HG03108 (cell line): ENCODE data around the gene COL9A1.

ENCODE experiments used
- ATAC-seq: cut with Tn5 transposase; IDR thresholded peaks from one replicate; pipeline ENCODE4 v1.9.1; 2021; ENCODE audit warnings: moderate library complexity; ENCODE audit not compliant: unreplicated experiment

The COL9A1 gene

DNA sequence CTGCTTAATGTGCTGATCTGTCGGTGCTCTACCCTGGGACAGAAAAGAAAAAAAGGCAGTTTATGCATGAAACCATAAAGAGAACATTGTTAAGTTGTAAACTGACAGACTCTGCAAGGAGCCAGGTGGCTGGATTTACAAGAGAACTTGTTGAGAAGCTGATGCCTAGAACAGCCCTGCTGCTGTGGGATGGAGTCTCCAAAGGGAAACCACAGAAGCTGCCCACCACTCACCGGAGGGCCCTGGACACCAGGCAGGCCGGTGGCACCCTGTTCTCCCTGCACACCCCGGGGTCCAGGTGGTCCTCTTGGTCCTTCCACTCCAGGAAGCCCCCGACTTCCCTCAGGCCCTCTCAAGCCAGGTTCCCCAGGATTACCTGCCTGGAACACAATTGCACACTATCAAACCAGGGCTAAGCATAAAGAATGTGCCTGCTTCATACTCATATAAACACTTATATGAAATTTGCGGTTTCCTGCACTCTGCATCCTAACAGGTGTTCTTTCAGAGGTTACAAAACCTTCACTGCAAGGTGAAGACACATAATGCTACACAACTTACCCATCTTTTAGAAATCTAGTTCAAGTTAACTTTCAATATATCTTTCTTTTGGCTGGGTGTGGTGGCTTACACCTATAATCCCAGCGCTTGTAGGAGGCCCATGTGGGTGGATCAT is 68.2 kb downstream of the COL9A1 start:
- no peak for ATAC-seq

DNA sequence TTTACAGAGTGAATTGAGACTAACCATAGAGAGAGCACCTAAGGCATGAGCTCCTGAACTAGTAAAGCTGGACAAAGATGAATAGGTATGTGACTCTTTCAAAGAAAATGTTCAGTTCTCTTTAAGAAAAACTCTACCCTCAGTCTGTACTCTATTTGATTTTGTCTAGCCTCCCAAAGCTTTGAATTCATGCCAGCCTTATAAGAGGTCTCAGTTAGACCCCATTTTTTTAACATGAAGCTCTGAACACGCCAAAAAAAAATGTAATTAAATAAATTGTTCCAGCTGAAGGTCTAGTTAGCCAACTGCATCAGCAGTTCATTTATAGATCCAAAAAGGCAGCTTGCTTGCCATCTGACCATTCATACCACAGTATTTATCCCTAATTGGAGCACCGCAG is 71.6 kb downstream of the COL9A1 start:
- no peak for ATAC-seq

DNA sequence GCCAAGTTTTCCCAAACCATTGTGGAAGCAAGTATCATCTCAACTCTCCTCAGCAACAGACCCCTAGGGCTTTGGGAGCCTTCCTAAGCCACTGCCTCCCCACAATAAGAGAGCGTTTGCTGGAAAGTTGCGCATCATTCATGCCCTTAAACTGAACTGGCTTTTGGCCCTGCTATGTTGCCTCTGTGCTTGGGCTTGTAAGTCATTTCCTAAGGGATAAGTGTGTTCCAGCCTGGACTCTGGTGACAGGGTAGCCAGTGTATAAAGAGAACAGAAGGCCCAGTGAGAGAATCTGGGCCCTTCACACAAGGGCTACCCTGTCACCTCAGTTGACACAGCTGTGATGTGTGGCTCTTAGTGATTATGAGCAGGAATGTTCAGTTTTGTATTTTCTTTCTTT is 77.8 kb downstream of the COL9A1 start:
- ATAC-seq = no peak

DNA sequence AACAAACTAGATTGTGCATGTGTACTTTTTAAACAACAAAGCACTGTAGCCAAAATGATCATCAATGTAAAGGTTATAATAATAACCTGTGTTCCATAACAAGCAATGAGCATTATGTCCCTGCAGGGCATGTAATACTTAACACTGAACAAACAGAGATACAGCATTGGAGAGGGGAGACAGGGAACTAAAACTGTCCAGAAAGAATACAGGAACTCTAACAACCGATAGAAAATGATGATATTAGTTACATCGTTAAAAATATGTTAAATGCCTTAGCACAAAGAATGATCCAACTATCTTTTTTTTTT is 80.5 kb downstream of the COL9A1 start:
- no peak for ATAC-seq

DNA sequence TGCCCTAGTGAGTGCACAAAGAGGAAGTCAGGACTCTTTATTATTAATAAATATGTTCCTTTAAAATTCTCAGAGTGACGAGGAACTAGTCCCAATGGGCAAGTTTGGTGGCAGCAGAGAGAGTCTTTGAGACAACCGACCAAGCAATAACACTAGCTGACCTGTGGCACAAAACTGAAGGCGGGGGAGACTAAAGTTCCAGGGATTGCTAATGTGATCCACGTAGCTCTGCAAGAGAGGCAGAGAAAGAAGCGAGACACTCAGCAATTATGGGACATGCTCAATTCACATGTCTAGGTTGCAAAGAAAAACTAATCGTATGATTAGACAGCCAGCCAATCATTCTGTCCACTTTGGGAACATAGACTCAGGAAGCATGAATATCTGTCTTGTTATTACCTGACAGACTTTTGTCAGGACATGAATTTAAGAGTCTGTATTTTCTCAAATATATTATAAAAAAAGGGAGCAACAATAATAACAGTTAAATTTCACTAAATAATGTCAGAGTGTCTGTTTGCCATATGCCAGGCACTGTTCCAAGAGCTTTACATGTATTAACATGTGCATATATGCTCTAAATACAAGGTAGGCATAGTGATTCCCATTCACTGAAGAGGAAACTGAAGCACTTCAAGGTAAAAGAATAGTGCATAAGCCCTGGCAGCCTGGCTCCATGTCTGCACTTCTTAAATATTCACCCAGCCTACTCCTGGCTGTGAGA is 81.0 kb downstream of the COL9A1 start:
- ATAC-seq = no peak

DNA sequence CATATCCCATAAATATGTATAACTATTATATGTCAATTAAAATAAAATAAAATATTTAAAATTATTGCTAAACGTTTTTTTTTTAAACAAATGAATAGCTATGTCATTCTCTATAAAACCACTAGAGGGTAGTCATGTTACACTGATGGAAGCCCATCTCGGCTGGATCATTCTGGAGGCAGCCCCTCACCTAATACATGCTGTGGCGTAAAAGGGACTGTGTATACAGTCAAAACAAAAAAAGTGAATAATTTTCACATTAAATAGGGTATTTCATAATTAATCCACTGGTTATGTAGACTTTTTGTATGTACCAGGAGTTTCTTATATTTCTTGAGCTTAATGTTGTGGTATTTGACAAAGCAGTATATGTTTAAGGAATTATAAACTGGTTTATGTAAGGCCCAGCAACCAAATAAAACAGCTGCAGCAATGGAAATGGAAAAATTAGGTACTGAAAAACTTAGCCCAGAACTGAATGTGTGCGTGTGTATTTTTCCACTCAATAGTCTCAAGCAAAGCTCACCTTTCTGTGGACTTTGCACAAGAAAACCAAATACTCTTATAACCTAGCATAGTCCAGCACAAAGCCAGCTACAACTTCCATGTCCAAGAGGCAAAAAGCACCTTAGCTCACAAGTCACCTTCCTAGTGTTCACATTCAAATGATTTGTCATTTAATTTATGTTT is 81.7 kb downstream of the COL9A1 start:
- ATAC-seq = no peak

GRCh38 chr6:70219943-70220613 is 82.8 kb downstream of the COL9A1 start:
- no peak for ATAC-seq

- ATAC-seq = no peak
Observed at GRCh38 chr6:70216767-70217166, 86.1 kb downstream of the COL9A1 start.

GRCh38 chr6:70215460-70216108 is 87.3 kb downstream of the COL9A1 start:
- no peak for ATAC-seq

- ATAC-seq = no peak
Observed at GRCh38 chr6:70210462-70210861, 92.4 kb downstream of the COL9A1 start.

GRCh38 chr6:70208235-70208790 is 94.6 kb downstream of the COL9A1 start:
- ATAC-seq = no peak

DNA sequence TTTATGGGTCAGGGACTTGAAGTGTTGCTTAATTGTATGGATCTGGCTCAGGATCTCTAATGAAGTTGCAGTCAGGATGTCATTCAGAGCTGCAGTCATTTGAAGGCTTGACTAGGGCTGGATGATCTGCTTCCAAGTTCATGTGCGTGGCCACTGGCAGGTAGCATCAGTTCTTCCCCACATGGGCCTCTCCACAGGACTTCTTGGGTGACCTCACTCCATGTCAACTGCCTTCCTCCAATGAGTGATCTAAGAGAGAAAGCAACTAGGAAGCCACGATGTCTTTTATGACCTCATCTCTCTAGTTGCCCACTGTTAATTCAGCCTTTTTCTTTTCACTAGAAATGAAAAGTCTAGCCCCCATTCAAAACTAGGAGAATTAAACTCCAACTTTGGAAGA is 104.1 kb downstream of the COL9A1 start:
- no peak for ATAC-seq

DNA sequence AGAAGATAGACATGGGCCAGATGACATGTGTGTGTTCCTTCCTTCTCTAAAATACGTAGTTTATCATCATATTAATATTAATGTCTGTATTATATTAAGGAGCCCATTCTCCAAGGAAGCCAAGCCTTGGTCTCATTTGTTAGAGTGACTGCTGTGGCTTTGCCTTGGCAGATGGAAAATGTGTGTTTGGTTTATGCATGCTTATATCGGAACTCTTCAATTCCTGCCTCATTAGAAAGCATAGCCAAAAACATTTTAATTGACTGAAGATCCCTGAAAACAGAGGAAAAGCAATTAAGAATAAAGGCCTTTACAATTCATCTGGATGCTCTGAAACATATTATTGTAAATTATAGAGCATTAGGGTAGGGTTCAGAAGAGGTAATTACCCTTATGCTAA is 106.4 kb downstream of the COL9A1 start:
- no peak for ATAC-seq

DNA sequence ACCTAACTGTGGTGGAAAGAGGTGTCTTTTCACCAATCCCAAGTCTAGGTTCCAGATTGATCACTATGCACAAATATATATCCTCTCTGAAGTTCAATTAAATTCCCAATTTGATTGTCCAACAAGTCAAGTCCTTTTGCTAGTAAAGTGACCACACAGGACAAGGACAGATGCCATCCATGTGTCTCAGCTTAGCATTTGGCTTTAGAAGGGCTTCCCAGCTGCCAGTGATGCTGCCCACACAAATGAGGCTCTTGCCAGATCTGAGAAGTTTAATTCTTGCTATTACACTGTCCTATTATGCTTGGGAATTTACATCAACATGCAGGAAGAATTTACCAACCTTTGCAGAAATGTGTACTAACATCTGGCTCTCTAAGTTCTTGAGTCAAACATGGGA is 108.5 kb downstream of the COL9A1 start:
- no peak for ATAC-seq

DNA sequence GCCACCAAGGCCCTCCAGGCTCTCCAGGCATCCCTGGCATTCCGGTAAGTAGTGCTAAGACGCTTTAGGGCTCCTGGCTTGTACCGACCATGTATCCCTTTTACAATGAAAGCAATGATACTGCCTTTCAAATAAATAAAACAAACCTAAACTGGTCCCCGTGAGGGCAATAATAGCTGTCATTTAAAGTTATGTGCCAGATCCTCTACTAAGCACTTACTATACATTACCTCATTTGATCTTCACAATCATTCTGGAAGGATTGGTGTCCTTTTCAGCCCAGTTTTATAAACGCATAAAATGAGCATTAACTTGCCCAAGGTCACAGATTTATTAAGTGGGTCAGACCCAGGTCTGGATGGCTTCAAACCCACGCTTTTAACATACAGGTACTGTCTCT is 114.7 kb downstream of the COL9A1 start:
- ATAC-seq = no peak

DNA sequence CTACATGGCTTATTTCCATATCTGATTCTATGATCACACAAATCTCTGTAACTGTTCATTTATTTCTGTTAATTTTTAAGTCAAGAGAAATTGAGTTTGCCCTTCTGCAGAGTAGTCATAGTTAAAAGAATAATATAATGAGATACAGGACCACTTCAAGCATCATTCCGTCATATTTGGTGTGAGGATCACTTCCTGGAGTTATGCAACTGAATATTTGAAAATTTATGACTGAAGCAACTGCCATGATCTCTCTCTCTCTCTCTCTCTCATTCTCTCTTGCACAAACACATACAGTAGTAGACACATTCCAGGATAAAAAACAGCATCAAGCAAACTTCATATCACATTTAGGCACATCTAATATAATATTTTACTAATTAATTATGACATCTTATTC is 116.4 kb downstream of the COL9A1 start:
- no peak for ATAC-seq

DNA sequence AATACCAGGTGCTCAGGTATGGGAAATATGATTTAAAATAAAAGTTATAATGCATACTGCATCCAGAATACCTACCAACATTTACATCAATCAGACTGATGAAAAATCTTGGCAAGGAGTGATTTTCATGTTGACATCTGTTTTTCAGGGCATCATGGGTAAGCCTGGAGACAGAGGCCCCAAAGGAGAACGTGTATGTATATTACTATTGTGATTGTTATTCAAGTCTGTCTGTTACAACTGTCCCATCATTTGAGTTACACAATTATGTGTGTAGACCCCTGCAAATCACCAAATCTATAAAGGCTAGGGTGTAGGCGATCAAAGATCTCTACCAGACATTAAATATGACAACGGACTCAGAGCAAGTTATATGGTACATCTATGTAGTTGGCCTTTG is 118.2 kb downstream of the COL9A1 start:
- no peak for ATAC-seq

- ATAC-seq = no peak
Observed at GRCh38 chr6:70183538-70183937, 119.3 kb downstream of the COL9A1 start.

DNA sequence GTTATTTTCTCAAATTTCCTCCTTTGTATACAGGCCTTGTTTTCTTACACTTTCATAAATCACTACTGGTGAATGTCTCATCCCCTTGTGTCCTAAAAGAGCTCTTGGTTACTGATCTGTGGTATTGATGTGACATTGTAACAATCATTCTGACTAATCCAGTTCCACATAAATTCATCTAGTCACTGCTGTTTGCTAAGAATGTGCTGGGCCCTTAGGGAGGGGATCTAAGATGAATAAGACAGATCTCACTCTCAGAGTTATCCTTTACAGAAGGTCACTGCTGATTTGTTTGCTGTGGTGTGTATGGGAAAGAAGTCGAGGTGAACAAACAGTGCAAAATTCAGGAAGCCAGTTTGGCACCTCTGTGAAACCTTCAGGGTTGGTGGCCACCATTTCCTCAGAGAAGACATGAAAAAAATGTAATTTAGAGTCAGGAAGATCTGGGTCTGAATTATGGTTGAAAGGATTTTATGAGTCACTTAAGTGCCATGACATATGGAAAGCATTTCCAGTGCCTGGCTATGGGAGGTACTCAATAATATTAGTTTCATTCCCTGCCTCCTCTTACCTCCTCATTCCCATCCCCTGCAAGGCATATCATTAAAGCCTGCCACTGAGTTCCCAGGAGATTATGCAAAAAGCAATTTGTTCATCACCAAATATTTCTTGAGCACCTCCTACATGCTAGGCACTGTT is 121.8 kb downstream of the COL9A1 start:
- no peak for ATAC-seq

- no peak for ATAC-seq
Observed at GRCh38 chr6:70180183-70180900, 122.5 kb downstream of the COL9A1 start.
